Body of pancreas (tissue), 4 donors: ENCODE data around the gene KRT12. TPM values are rescaled to one million over a fixed set of nuclear protein-coding genes. Genes with fewer than 3 reads are reported as not detected.

Source experiments
- ATAC-seq: fragments of 150-250 bp; one replicate; pipeline ENCODE4 v1.9.1; 2016
- DNase-seq, 4 donors: peaks; one replicate each; pipeline ENCODE4 v3.0.0-alpha.2; 2019
- H3K27ac ChIP-seq, 4 donors: fragments of 200-600 bp; sonication (generic); 1 replicate in 3 of 4; 2 replicates in 1 of 4; pipeline versions ENCODE4 v1.5.1 to v1.6.1; 2016 to 2019; ENCODE audit warnings: mild to moderate bottlenecking in 1 of 4, mixed read lengths in 1 of 4, moderate library complexity in 1 of 4
- H3K27me3 ChIP-seq, 2 donors: fragments of 200-600 bp; sonication (generic); one replicate each; pipeline ENCODE4 v1.6.0; 2016; ENCODE audit warnings: mild to moderate bottlenecking in 1 of 2
- H3K36me3 ChIP-seq, 2 donors: fragments of 200-600 bp; sonication (generic); replicated peaks in 1 of 2; 2 replicates each; pipeline ENCODE4 v1.5.1; 2016; ENCODE audit warnings: low read depth in 2 of 2; ENCODE audit not compliant: insufficient read depth in 1 of 2
- H3K4me1 ChIP-seq: fragments of 200-600 bp; sonication (generic); one replicate; pipeline ENCODE4 v1.6.0; 2016
- H3K4me3 ChIP-seq, 2 donors: fragments of 200-600 bp; sonication (generic); 1 replicate in 1 of 2; 2 replicates in 1 of 2; pipeline ENCODE4 v1.5.1; 2016 to 2019
- H3K9me3 ChIP-seq, 3 donors: fragments of 200-600 bp; sonication (generic); 1 replicate in 2 of 3; 2 replicates in 1 of 3; pipeline ENCODE4 v1.5.1; 2016
- POLR2A ChIP-seq, 3 donors: fragments of 450-650 bp; IDR thresholded peaks; one replicate each; pipeline ENCODE4 v1.6.1; 2016; ENCODE audit warnings: antibody characterized with exemption in 3 of 3, mild to moderate bottlenecking in 2 of 3
- WGBS, 2 donors: methylation state at CpG; one replicate each; pipeline ENCODE4 v1.1.5; 2017; 5-methylcytosine and 5-hydroxymethylcytosine counted together
- intact Hi-C: fragments of 100-400 bp; cut with DNase I; formaldehyde crosslinking; loops from one replicate; pipeline ENCODE4 v1.15.1; 2023
- total RNA-seq, 2 donors: library from RNA; depleted of rRNA; stranded (reverse); fragments of >200 nt; gene quantifications; one replicate each; pipeline ENCODE4 v1.1.0, GENCODE V29; 2016
- TF ChIP-seq, protein P1 (sequence below), 7 experiments: fragments of 450-650 bp in 4 of 7; fragments of 200-600 bp in 3 of 7; sonication (generic) in 3 of 7; IDR thresholded peaks; one replicate each; pipeline ENCODE4 v1.5.1; 2016 to 2019; ENCODE audit warnings: antibody characterized with exemption in 7 of 7

KRT12 gene
- total RNA-seq, 2 donors from 2014 or later, result not detected

DNA sequence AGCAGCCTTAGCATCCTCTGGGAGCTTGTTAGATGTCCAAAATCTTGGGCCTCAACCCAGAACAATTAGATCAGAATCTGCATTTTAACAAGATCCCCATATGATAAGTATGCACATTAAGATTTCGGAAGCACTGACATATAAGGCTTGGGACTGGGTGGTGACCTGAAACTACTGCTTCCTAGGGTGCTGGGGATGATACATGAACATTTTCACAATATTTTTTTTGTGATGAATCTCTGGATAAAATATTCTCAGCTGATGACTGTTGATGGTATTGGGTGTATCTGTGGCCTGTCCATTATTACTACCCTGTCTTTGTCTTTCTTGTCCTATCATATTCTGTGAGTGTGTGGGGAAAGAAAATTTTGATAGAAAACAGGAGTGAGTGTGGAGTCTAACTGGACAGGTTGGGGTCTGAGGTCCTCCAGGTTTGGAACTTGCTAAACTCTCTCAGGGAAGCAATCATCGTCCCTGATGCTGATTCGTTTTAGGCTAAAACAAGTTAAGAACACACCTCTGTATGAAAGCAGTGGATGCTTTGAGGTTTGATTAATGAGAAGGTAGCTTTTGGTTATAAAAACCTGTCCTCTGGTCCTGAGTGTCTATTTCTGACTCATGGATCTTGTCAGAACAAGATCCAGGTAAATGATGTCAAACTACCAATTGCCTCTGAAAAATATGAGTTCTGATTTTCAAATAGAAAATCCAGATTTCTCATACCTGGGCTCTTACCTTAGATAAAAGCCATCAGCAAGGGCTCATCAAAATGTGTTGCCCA, 47.2 kb upstream of the KRT12 start:
- Histone ChIP-seq H3K4me1 (no peaks in the 10 kb centered on the region), H3K9me3 (no peaks in the 10 kb centered on the region), H3K4me3 (no peak overlapping the region), H3K27ac (no peak overlapping the region), H3K36me3 (no peaks in the 10 kb centered on the region), H3K27me3 (no peaks in the 10 kb centered on the region)
- WGBS, 2 donors, result 61 to 73% methylated on average over 3 of the region's 3 CpGs
- DNase-seq (no peak), ATAC-seq (no peak)
- intact Hi-C loops, result loop anchor here (5.0 kb wide), 1 partner anchor 743 kb away; no protein-coding TSS in a partner anchor
- TF ChIP-seq POLR2A (IDR thresholded peaks at IDR 0.05), result no peak
- TF ChIP-seq, protein P1, sequence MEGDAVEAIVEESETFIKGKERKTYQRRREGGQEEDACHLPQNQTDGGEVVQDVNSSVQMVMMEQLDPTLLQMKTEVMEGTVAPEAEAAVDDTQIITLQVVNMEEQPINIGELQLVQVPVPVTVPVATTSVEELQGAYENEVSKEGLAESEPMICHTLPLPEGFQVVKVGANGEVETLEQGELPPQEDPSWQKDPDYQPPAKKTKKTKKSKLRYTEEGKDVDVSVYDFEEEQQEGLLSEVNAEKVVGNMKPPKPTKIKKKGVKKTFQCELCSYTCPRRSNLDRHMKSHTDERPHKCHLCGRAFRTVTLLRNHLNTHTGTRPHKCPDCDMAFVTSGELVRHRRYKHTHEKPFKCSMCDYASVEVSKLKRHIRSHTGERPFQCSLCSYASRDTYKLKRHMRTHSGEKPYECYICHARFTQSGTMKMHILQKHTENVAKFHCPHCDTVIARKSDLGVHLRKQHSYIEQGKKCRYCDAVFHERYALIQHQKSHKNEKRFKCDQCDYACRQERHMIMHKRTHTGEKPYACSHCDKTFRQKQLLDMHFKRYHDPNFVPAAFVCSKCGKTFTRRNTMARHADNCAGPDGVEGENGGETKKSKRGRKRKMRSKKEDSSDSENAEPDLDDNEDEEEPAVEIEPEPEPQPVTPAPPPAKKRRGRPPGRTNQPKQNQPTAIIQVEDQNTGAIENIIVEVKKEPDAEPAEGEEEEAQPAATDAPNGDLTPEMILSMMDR (IDR thresholded peaks at IDR 0.05), result no peak

DNA sequence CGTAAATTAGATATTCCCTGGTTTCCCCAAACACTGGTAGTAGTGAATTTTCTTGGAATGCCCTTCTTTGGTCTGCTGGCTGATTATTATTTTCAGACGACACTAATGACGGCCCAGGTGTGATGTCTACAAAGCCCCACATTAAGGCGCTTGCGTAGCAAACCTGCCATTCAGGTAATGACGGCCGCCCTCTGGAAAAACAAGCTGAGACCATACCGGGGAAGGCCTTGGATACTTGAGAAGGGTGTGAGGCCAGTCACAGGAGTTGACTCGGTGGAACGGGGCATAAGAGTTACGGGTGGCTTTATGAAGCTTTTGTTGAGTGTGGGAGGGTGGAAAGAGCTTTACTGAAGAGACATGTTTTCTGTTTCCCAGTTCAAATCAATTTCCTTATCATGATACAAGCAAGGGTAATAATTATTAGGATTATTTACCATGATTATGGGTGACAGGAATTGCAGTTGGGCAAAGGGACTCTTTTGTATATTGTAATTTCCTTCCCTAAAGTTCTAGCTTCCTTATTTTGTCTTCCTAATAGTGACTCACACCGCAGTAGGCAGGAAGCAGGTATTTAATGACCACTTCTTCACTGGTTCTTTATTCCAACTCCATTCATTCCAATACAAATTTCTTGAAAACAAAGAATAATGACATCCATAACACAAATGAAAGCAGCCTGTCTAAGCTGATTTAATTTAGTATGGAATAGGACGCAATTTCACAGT, 45.6 kb upstream of the KRT12 start:
- Histone ChIP-seq H3K4me1 (no peaks in the 10 kb centered on the region), H3K27me3 (no peaks in the 10 kb centered on the region), H3K4me3 (no peak overlapping the region), H3K36me3 (no peaks in the 10 kb centered on the region), H3K9me3 (no peaks in the 10 kb centered on the region), H3K27ac (no peak overlapping the region)
- ATAC-seq (no peak), DNase-seq (no peak)
- intact Hi-C loops, result loop anchor here (5.0 kb wide), 1 partner anchor 745 kb away; no protein-coding TSS in a partner anchor
- TF ChIP-seq, protein P1 (IDR thresholded peaks at IDR 0.05), result no peak
- TF ChIP-seq POLR2A (IDR thresholded peaks at IDR 0.05), result no peak
- WGBS, 2 donors, result 67 to 71% methylated on average over 13 of the region's 13 CpGs

GRCh38 chr17:40910441-40910841, 43.4 kb upstream of the KRT12 start:
- no peak for DNase-seq
- intact Hi-C loops, result loop anchor here (5.0 kb wide), 1 partner anchor 747 kb away; no protein-coding TSS in a partner anchor
- H3K9me3 ChIP-seq, result no peaks in the 10 kb centered on the region
- no peaks in the 10 kb centered on the region for H3K4me1 ChIP-seq
- no peak for ATAC-seq
- H3K27me3 ChIP-seq, result no peaks in the 10 kb centered on the region
- H3K36me3 ChIP-seq, result no peaks in the 10 kb centered on the region
- TF ChIP-seq POLR2A (IDR thresholded peaks at IDR 0.05), result no peak
- TF ChIP-seq, protein P1 (IDR thresholded peaks at IDR 0.05), result no peak
- H3K27ac ChIP-seq, result no peak overlapping the region
- H3K4me3 ChIP-seq, result no peak overlapping the region
- WGBS, 2 donors, result 56 to 60% methylated on average over 3 of the region's 3 CpGs

GRCh38 chr17:40909755-40910154, 42.7 kb upstream of the KRT12 start:
- Histone ChIP-seq H3K36me3 (no peaks in the 10 kb centered on the region), H3K27me3 (no peaks in the 10 kb centered on the region), H3K4me1 (no peaks in the 10 kb centered on the region), H3K9me3 (no peaks in the 10 kb centered on the region), H3K4me3 (no peak overlapping the region), H3K27ac (no peak overlapping the region)
- TF ChIP-seq, protein P1 (IDR thresholded peaks at IDR 0.05), result no peak
- WGBS, 2 donors, result 28 to 38% methylated on average over 4 of the region's 4 CpGs
- ATAC-seq (no peak), DNase-seq (no peak)
- intact Hi-C loops, result loop anchor here (5.0 kb wide), 1 partner anchor 748 kb away; no protein-coding TSS in a partner anchor
